K562 (cell line): ENCODE results near the gene SKAP1.

Experiments used
- CBX3 ChIP-seq, 2 experiments: IDR thresholded peaks; 1 replicate in 1 of 2; 2 replicates in 1 of 2; pipeline ENCODE4 v1.6.1; 2012; ENCODE audit warnings: inconsistent platforms in 2 of 2, low read length in 2 of 2, borderline replicate concordance in 1 of 2, control low read depth in 1 of 2
- NELFE ChIP-seq: IDR thresholded peaks from 2 replicates; pipeline ENCODE4 v1.6.1; 2011; ENCODE audit warnings: mild to moderate bottlenecking; ENCODE audit not compliant: insufficient read depth, insufficient read length
- PATZ1 ChIP-seq: fragments of 250-450 bp; sonication (Bioruptor Pico); IDR thresholded peaks from 2 replicates; pipeline ENCODE4 v1.5.0; 2020; ENCODE audit warnings: mild to moderate bottlenecking, borderline replicate concordance

- TF ChIP-seq PATZ1 (no peak), CBX3 (IDR thresholded peaks at IDR 0.05; ENCODE audit: borderline replicate concordance in 1 of 2, low read length in 2 of 2) (no peak), NELFE (no peak)
Measured at GRCh38 chr17:48444516-48445247, 14.7 kb upstream of the SKAP1 start.
